Testis (tissue), 2 donors: ENCODE measurements around the gene EIF4G3.

Experiments
- CTCF ChIP-seq, 3 experiments: fragments of 450-650 bp in 2 of 3; fragments of 200-600 bp in 1 of 3; sonication (generic) in 1 of 3; IDR thresholded peaks; one replicate each; pipeline ENCODE4 v1.5.1; 2016 to 2019; ENCODE audit warnings: antibody characterized with exemption in 3 of 3, mild to moderate bottlenecking in 2 of 3, moderate library complexity in 1 of 3
- POLR2A ChIP-seq: fragments of 450-650 bp; IDR thresholded peaks from one replicate; pipeline ENCODE4 v1.6.1; 2017; ENCODE audit warnings: antibody characterized with exemption, mild to moderate bottlenecking, moderate library complexity

- TF ChIP-seq CTCF (IDR thresholded peaks at IDR 0.05) (no peak), POLR2A (no peak)
Observed at GRCh38 chr1:21035794-21036193, 140.9 kb downstream of the EIF4G3 start.
